ENCODE results near the gene TNFRSF17. TPM values are rescaled to one million over a fixed set of nuclear protein-coding genes. Genes with fewer than 3 reads are reported as not detected.

Gene TNFRSF17
- total and polyA plus RNA-seq, 2 of the 8 experiments (the other 6 are each of a cell fraction or from before 2014, with no cell fraction given): not detected

- no peak for TF ChIP-seq CHD7 (IDR thresholded peaks at IDR 0.05; ENCODE audit: insufficient replicate concordance, low read length)
Observed at GRCh38 chr16:11994143-11995119, 29.4 kb downstream of the TNFRSF17 start (continued).

Measured in H1 (cell line).